K562 (cell line): Measurements from ENCODE around the gene SLC12A6. TPM values are rescaled to one million over a fixed set of nuclear protein-coding genes. Genes with fewer than 3 reads are reported as not detected.

Experiments
- BMI1 ChIP-seq: fragments of 150-350 bp; IDR thresholded peaks from 2 replicates; pipeline ENCODE4 v1.6.1; 2014; ENCODE audit warnings: low read length
- CHD2 ChIP-seq: IDR thresholded peaks from 2 replicates; pipeline ENCODE4 v1.6.1; 2011; ENCODE audit warnings: low read depth, low read length
- DMBX1 ChIP-seq: fragments of 250-450 bp; sonication (Bioruptor Pico); IDR thresholded peaks from 2 replicates; pipeline ENCODE4 v1.8.0; 2022; ENCODE audit warnings: inconsistent platforms, mild to moderate bottlenecking, moderate library complexity, borderline replicate concordance
- ELF2 ChIP-seq: fragments of 250-450 bp; sonication (Bioruptor Pico); IDR thresholded peaks from 2 replicates; pipeline ENCODE4 v1.5.0; 2021; ENCODE audit warnings: mild to moderate bottlenecking
- HIVEP1 ChIP-seq: fragments of 250-450 bp; sonication (Bioruptor Pico); IDR thresholded peaks from 2 replicates; pipeline ENCODE4 v1.4.0; 2020; ENCODE audit warnings: mild to moderate bottlenecking
- KDM4B ChIP-seq, 2 experiments: fragments of 450-650 bp in 1 of 2; sonication (generic) in 1 of 2; IDR thresholded peaks; 2 replicates each; pipeline ENCODE4 v1.6.1; 2016 to 2017; ENCODE audit warnings: borderline replicate concordance in 2 of 2, antibody characterized with exemption in 1 of 2, low read depth in 1 of 2, mild to moderate bottlenecking in 1 of 2
- LEF1 ChIP-seq: fragments of 450-650 bp; IDR thresholded peaks from 2 replicates; pipeline ENCODE4 v1.6.1; 2016; ENCODE audit warnings: mild to moderate bottlenecking
- MAFF ChIP-seq: IDR thresholded peaks from 2 replicates; pipeline ENCODE4 v1.6.1; 2012; ENCODE audit warnings: low read length, improper control_type of control experiment
- MXI1 ChIP-seq: IDR thresholded peaks from 2 replicates; pipeline ENCODE4 v1.6.1; 2011; ENCODE audit warnings: low read depth, mild to moderate bottlenecking, improper control_type of control experiment, low read length
- NFIC ChIP-seq: fragments of 450-650 bp; IDR thresholded peaks from 2 replicates; pipeline ENCODE4 v1.6.1; 2017; ENCODE audit warnings: mild to moderate bottlenecking, inconsistent platforms
- POLR2AphosphoS5 ChIP-seq: IDR thresholded peaks from 2 replicates; pipeline ENCODE4 v1.6.1; 2011; ENCODE audit warnings: mild to moderate bottlenecking, low read depth, low read length, moderate library complexity; ENCODE audit not compliant: control insufficient read depth, insufficient read depth
- POLR3A ChIP-seq: IDR thresholded peaks from 2 replicates; pipeline ENCODE4 v1.6.1; 2011; ENCODE audit warnings: borderline replicate concordance, mild to moderate bottlenecking, moderate library complexity; ENCODE audit not compliant: insufficient read length, insufficient read depth; ENCODE audit errors: extremely low read depth
- PURB ChIP-seq: sonication (generic); formaldehyde crosslinking; IDR thresholded peaks from 2 replicates; pipeline ENCODE4 v1.9.0; 2021; ENCODE audit warnings: low read depth, mild to moderate bottlenecking, missing genetic modification reagents
- SIRT6 ChIP-seq: IDR thresholded peaks from one replicate; pipeline ENCODE4 v1.6.1; 2012; ENCODE audit warnings: low read depth, mild to moderate bottlenecking, control low read depth, inconsistent platforms, low read length, moderate library complexity
- SMAD4 ChIP-seq: fragments of 250-450 bp; sonication (Bioruptor Pico); conservative IDR thresholded peaks from 2 replicates; pipeline ENCODE4 v1.8.0; 2021; ENCODE audit warnings: inconsistent platforms, mild to moderate bottlenecking, moderate library complexity
- SMARCA5 ChIP-seq: fragments of 450-650 bp; IDR thresholded peaks from 2 replicates; pipeline ENCODE4 v1.6.1; 2016
- SMARCC2 ChIP-seq: fragments of 450-650 bp; IDR thresholded peaks from 2 replicates; pipeline ENCODE4 v1.6.1; 2017; ENCODE audit warnings: antibody characterized with exemption, moderate library complexity, mild to moderate bottlenecking, low read depth
- TCFL5 ChIP-seq: fragments of 250-450 bp; sonication (Bioruptor Pico); conservative IDR thresholded peaks from 2 replicates; pipeline ENCODE4 v1.6.1; 2021; ENCODE audit warnings: mild to moderate bottlenecking, moderate library complexity, matching md5 sums
- THAP12 ChIP-seq: fragments of 250-450 bp; sonication (Bioruptor Pico); IDR thresholded peaks from 2 replicates; pipeline ENCODE4 v1.9.0; 2021; ENCODE audit warnings: mild to moderate bottlenecking, inconsistent platforms
- TOE1 ChIP-seq, 2 experiments: fragments of 450-650 bp in 1 of 2; sonication (generic) in 1 of 2; formaldehyde crosslinking in 1 of 2; IDR thresholded peaks; 2 replicates each; pipeline versions ENCODE4 v1.7.1 to v1.8.0; 2016 to 2022; ENCODE audit warnings: borderline replicate concordance in 2 of 2, mild to moderate bottlenecking in 2 of 2, antibody characterized with exemption in 1 of 2, inconsistent platforms in 1 of 2, low read depth in 1 of 2, missing genetic modification reagents in 1 of 2, moderate library complexity in 1 of 2
- TSC22D4 ChIP-seq: fragments of 450-650 bp; IDR thresholded peaks from 2 replicates; pipeline ENCODE4 v1.6.1; 2016; ENCODE audit warnings: missing genetic modification characterization, missing biosample characterization, control low read depth
- XRCC3 ChIP-seq: fragments of 450-650 bp; IDR thresholded peaks from 2 replicates; pipeline ENCODE4 v1.6.1; 2017; ENCODE audit warnings: mild to moderate bottlenecking, moderate library complexity
- ZFX ChIP-seq: sonication (generic); formaldehyde crosslinking; IDR thresholded peaks from 2 replicates; pipeline ENCODE4 v1.8.0; 2022; ENCODE audit warnings: mild to moderate bottlenecking, missing genetic modification reagents, moderate library complexity
- ZNF23 ChIP-seq: fragments of 250-450 bp; sonication (Bioruptor Pico); IDR thresholded peaks from 2 replicates; pipeline ENCODE4 v1.4.0; 2020; ENCODE audit warnings: mild to moderate bottlenecking
- ZNF282 ChIP-seq: sonication (generic); formaldehyde crosslinking; IDR thresholded peaks from 2 replicates; pipeline ENCODE4 v1.8.1; 2023; ENCODE audit warnings: missing genetic modification reagents
- ZNF395 ChIP-seq: fragments of 200-800 bp; sonication (Bioruptor generic); IDR thresholded peaks from 2 replicates; pipeline ENCODE4 v1.6.1; 2017; ENCODE audit warnings: missing genetic modification characterization, missing compliant biosample characterization
- polyA plus RNA-seq, 8 experiments: library from polyadenylated mRNA; depleted of rRNA in 4 of 8; stranded (reverse) in 5 of 8; unstranded in 3 of 8; fragments of >200 nt; fragmentation: Nextera tagmentation in 2 of 8; fragmentation: Illumina TruSeq in 1 of 8; extraction: Ambion mirVana in 2 of 8; extraction: Trizol in 1 of 8; gene quantifications; 2 replicates each; pipeline versions ENCODE4 v1.2.1 to v1.2.3, GENCODE V29; 2011 to 2014; ENCODE audit warnings: inconsistent platforms in 1 of 8, missing spikeins in 1 of 8
- total RNA-seq, 7 experiments: library from RNA; depleted of rRNA in 6 of 7; stranded (reverse); fragments of >200 nt in 6 of 7; fragmentation: Illumina TruSeq in 2 of 7; extraction: Trizol in 2 of 7; gene quantifications; 2 replicates each; pipeline versions ENCODE4 v1.2.1 to v1.2.3, GENCODE V29; 2011 to 2021; ENCODE audit warnings: low replicate concordance in 1 of 7

SLC12A6 gene
- total and polyA plus RNA-seq, 9 of the 15 experiments (the other 6 are each of a cell fraction or from before 2014, with no cell fraction given) = 1.4 to 16.4 (median 6.7) TPM

- TF ChIP-seq ZNF282 (CRISPR knock-in tag) = no peak
- TF ChIP-seq ELF2 (CRISPR knock-in tag) = peak; percentile 85
- TF ChIP-seq TOE1 (IDR thresholded peaks at IDR 0.05; ENCODE audit: borderline replicate concordance) = peak; percentile 97
- no peak for TF ChIP-seq TOE1 (CRISPR knock-in tag; IDR thresholded peaks at IDR 0.05; ENCODE audit: borderline replicate concordance, low read depth)
- TF ChIP-seq POLR3A = no peak
- peak; percentile 87 for TF ChIP-seq NFIC
- peak in 1 of 2 experiments; percentile 82; a peak in 1 of 4 replicates for TF ChIP-seq KDM4B (IDR thresholded peaks at IDR 0.05; ENCODE audit: borderline replicate concordance in 2 of 2, low read depth in 1 of 2)
- no peak; the same call in 1 of the 2 replicates for TF ChIP-seq BMI1
- TF ChIP-seq XRCC3 = no peak
- 0 out of 2 replicates have a peak, but pooled peaks have one; percentile 45 for TF ChIP-seq LEF1
- TF ChIP-seq SIRT6 = no peak
- TF ChIP-seq PURB (CRISPR knock-in tag) = no peak
- peak; percentile 30; the same call in 1 of the 2 replicates for TF ChIP-seq DMBX1 (CRISPR knock-in tag)
- peak; percentile 60; the same call in 1 of the 2 replicates for TF ChIP-seq ZNF395 (CRISPR knock-in tag)
- no peak for TF ChIP-seq THAP12 (CRISPR knock-in tag)
- no peak for TF ChIP-seq TSC22D4 (tag)
- TF ChIP-seq SMARCA5 = no peak
- no peak for TF ChIP-seq CHD2
- TF ChIP-seq SMAD4 (CRISPR knock-in tag) = peak; percentile 43; the same call in 1 of the 2 replicates
- no peak for TF ChIP-seq MAFF
- no peak for TF ChIP-seq TCFL5 (CRISPR knock-in tag)
- TF ChIP-seq ZNF23 (CRISPR knock-in tag) = no peak
- TF ChIP-seq HIVEP1 = no peak
- TF ChIP-seq SMARCC2 = peak; percentile 70; the same call in 1 of the 2 replicates
- TF ChIP-seq ZFX (CRISPR knock-in tag) = peak; percentile 76
- no peak for TF ChIP-seq MXI1
- peak; percentile 84 for TF ChIP-seq POLR2AphosphoS5
Measured at GRCh38 chr15:34342737-34343575, 5.4 kb upstream of the SLC12A6 start, which contains the start of the genes NOP10 and NUTM1 (continued).
